GM21447 (cell line): Measurements from ENCODE around the gene ZNF48.

Experiments used
- ATAC-seq: cut with Tn5 transposase; IDR thresholded peaks from one replicate; pipeline ENCODE4 v1.9.1; 2021; ENCODE audit not compliant: unreplicated experiment

ZNF48 gene

GRCh38 chr16:30401768-30402425 lies 6.7 kb downstream of the ZNF48 start:
- ATAC-seq, result no peak

GRCh38 chr16:30406795-30407101 lies 11.5 kb downstream of the ZNF48 start:
- no peak for ATAC-seq

GRCh38 chr16:30407102-30407803 lies 12.0 kb downstream of the ZNF48 start, which contains the start of gene ZNF771:
TSS of gene ZNF771 (plus strand) at chr16:30407606. CDS start at chr16:30408054, 448 bp downstream.
- ATAC-seq, result peak; percentile 70

DNA sequence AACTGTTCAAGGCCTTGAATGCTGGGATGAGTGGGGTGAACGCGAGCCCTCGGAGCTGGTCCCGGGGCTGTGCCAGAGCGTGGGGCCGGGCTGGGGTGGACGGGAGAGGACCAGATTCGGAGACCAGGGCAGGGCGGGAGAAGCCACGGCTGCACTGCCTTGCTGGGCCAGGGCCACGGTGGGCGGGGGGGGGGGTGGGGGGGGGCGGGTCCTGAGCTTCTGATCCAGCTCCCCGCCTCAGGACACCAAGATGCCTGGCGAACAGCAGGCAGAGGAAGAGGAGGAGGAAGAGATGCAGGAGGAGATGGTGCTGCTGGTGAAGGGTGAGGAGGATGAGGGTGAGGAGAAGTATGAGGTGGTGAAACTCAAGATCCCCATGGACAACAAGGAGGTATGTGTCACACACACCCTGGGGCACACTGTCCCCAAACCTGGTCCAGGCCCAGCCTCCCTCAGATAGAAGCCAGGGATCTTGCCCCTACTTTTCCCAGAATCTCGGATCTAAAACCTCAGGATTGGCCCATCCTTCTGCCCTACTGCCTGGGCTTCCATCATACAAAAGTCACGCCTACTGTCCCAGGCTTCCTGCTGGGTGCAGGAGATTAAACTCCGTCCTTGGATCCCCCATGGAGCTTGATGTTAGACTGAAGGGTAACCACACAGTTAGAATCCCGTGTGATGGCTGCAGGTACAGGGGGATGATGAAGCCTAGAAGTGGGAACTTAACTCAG lies 12.7 kb downstream of the ZNF48 start:
- ATAC-seq, result peak; percentile 5

DNA sequence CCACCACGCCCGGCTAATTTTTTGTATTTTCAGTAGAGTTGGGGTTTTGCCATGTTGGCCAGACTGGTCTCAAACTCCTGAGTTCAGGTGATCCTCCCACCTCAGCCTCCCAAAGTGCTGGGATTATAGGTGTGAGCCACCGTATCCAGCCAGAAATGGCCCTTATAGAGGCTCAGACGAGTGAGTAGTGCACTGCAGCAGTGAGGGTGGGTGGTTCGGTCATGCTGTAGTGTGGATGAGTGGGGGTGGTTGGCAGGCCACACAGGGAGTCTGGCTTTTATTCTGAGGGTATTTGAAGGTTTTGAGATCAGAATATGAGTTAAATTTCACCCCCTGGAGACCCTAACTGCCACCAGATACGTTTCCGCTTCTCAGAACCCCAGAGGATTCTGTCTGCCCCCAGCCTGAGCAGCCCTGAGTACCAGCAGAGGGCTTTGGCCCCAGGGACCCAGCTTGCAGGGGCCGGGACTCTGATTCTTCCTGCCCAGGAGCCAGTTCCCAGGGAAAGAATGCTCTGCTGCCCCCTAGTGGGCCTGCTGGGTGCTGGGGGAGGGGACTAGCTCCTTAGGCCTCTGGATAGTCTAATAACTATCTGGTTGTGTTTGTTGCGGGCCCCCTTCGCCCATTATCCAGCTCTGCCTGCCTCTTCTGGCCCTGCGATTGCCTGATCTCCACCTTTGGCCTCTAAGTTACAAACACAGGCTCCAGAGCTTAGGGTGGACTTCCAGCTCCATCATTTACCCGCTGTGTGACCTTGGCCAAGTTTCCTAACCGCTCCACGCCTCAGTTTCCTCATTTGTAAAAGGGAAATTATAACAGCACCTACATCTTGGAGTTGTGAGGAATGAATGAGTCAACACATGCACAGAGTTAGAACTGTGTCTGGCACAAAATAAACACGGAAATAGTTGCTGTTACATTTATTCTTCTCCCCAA lies 14.2 kb downstream of the ZNF48 start:
- ATAC-seq, result peak; percentile 49

GRCh38 chr16:30413112-30413806 lies 18.0 kb downstream of the ZNF48 start:
- ATAC-seq, result no peak

DNA sequence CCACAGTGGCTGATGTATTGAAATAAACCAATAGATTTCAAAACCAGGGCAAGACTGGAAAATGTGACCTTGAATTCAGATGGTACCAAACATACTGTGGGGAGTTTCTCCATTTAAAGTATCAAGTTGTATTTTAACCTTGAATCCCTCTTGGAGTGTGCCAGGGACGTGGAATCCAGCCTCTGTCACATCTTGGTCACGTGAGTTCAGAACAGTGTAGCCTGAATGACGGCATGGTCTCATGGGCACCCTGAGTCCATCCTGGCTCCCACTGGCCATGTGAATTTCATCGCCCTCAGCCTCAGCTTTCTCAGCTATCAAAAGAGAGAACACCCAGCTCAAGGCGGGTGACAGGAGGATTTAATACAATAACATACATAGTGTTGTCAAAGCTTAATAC lies 18.9 kb downstream of the ZNF48 start:
- no peak for ATAC-seq

- ATAC-seq, result no peak
These were observed 20.9 kb downstream of the ZNF48 start for GRCh38 chr16:30416047-30416603.

- ATAC-seq, result no peak
These were observed 21.7 kb downstream of the ZNF48 start for GRCh38 chr16:30416624-30417528.

DNA sequence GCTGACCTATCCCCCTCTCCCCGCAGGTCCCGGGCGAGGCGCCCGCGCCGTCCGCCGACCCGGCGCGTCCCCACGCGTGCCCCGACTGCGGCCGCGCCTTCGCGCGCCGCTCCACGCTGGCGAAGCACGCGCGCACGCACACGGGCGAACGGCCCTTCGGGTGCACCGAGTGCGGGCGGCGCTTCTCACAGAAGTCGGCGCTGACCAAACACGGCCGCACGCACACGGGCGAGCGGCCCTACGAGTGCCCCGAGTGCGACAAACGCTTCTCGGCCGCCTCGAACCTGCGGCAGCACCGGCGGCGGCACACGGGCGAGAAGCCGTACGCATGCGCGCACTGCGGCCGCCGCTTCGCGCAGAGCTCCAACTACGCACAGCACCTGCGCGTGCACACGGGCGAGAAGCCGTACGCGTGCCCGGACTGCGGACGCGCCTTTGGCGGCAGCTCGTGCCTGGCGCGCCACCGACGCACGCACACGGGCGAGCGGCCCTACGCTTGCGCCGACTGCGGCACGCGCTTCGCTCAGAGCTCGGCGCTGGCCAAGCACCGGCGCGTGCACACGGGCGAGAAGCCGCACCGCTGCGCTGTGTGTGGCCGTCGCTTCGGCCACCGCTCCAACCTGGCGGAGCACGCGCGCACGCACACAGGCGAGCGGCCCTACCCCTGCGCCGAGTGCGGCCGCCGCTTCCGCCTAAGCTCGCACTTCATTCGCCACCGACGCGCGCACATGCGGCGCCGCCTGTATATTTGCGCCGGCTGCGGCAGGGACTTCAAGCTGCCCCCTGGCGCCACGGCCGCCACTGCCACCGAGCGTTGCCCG lies 22.5 kb downstream of the ZNF48 start:
- peak; percentile 63 for ATAC-seq

- ATAC-seq, result no peak
These were observed 23.3 kb downstream of the ZNF48 start for GRCh38 chr16:30418350-30419181.

DNA sequence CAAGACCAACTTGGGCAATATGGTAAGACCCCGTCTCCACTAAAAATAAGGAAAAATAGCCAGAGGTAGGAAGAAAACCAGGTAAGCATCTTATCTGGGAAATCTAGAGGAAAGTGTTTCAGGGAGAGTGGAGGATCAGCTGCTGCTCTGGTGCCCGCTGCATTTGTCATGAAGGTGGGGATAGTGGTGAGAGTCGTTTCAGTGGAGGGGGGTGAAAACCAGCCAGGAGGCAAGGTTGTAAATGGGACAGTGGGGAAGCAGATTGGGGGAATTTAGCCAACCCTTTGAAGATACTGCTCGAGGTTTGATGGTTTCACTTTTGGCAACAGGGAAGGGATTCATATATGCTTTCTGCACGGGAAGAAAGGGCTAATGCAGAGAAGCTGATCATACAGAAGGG lies 25.8 kb downstream of the ZNF48 start:
- ATAC-seq, result no peak

GRCh38 chr16:30428055-30428454 lies 32.8 kb downstream of the ZNF48 start:
- ATAC-seq, result no peak

DNA sequence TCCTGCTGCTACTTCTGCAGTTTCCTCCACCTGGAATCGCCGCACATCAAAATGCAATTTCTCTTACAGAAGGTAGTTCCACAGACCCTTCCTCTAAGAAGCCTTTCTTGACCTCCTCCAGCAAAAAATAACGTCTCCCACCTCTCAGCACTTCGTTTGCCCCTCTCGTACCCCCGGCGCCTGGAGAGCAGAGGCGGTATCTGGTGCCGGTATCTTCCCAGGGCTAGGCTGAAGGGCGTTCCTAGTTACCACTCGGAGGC lies 34.1 kb downstream of the ZNF48 start:
- peak; percentile 16 for ATAC-seq

DNA sequence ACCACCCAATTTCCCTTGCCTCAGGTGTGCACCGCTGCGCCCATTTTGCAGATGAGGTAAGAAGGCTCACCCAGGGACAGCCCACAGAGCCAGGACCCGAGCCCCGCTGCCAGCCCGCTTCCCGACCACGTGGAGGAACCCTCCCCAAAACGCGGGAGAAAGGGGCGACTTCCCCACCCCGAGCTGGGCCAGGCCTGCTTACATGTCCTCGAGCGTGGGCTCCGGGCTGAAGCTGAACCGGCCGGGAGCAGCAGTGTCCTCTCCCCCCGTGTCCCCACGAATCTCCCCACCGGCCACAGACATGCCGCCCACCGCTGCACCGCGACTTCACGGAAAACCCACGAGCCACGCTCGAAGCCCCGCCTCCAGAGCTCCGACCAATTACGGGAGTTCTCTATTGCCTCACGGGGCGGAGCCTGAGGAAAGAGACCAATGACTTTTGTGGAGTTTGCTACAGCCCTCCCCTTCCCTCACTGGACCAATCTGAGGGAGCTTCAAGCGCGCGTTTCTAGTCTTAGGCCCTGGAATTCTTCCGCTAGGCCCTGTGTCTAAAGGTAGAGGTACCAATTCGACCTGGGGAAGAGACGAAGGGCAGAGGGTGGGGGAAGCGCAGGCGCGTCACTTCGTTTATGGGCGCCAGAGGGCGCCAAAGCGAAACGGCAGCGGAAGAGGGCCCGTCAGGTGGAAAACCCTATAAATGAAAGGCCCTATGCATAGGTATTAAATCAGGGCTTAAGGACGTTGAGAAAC lies 34.6 kb downstream of the ZNF48 start, which contains the start of gene DCTPP1:
Gene DCTPP1 (minus strand): TSS at position 353 of the 750 bp plus-strand sequence. CDS start 50 bp downstream, at position 303.
- peak; percentile 93 for ATAC-seq

- ATAC-seq, result peak; percentile 2
These were observed 35.3 kb downstream of the ZNF48 start for GRCh38 chr16:30430428-30430970.
